C4-2B (cell line): ENCODE measurements around the gene P4HA3.

Experiments used
- ZFX ChIP-seq: fragments of 450-650 bp; IDR thresholded peaks from 2 replicates; pipeline ENCODE4 v1.6.1; 2017
- TF ChIP-seq, protein P1 (sequence below): fragments of 450-650 bp; conservative IDR thresholded peaks from 2 replicates; pipeline ENCODE4 v1.5.1; 2017; ENCODE audit warnings: mild to moderate bottlenecking

DNA sequence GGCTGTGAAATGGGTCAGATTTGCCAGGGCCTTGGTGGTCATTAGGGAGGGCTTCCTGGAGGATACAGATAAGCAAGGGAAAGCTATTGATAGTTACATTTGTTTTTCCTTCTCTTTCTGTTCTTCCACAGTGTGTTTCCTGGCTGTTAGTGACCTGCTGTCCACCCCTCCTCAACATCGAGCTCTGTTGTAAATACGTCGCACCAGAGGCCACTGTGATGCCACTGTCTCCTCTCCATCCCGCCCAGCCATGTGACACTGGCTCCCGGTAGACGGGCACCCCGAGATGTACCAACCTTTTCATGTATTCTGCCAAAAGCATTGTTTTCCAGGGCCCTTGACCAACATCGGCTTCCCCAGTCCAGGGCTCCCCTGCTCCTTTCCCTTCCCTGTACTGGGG lies 58.1 kb downstream of the P4HA3 start:
- TF ChIP-seq, protein P1, sequence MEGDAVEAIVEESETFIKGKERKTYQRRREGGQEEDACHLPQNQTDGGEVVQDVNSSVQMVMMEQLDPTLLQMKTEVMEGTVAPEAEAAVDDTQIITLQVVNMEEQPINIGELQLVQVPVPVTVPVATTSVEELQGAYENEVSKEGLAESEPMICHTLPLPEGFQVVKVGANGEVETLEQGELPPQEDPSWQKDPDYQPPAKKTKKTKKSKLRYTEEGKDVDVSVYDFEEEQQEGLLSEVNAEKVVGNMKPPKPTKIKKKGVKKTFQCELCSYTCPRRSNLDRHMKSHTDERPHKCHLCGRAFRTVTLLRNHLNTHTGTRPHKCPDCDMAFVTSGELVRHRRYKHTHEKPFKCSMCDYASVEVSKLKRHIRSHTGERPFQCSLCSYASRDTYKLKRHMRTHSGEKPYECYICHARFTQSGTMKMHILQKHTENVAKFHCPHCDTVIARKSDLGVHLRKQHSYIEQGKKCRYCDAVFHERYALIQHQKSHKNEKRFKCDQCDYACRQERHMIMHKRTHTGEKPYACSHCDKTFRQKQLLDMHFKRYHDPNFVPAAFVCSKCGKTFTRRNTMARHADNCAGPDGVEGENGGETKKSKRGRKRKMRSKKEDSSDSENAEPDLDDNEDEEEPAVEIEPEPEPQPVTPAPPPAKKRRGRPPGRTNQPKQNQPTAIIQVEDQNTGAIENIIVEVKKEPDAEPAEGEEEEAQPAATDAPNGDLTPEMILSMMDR, result no peak
- TF ChIP-seq ZFX, result no peak
